Natural killer cell (primary cell): Measurements from ENCODE around the gene TTLL9. TPM values are rescaled to one million over a fixed set of nuclear protein-coding genes. Genes with fewer than 3 reads are reported as not detected.

Source experiments
- ATAC-seq, 3 donors: fragments of 150-1000 bp in 2 of 3; fragments of 200-7000 bp in 1 of 3; cut with Tn5 transposase; 1 replicate in 1 of 3; 2 replicates in 2 of 3; pipeline ENCODE4 v1.10.0; 2021; ENCODE audit warnings: mild to moderate bottlenecking in 2 of 3, moderate library complexity in 2 of 3
- DNase-seq, 2 donors: peaks; one replicate each; pipeline versions ENCODE4 v3.0.0 to v3.0.0-alpha.2; 2013 to 2021; ENCODE audit warnings: mixed read lengths in 1 of 2
- H3K27ac ChIP-seq: one replicate; pipeline ENCODE4 v1.5.1; 2013; ENCODE audit warnings: mild to moderate bottlenecking, low read length
- H3K27me3 ChIP-seq: one replicate; pipeline ENCODE4 v1.6.1; 2013; ENCODE audit warnings: low read length; ENCODE audit not compliant: control insufficient read depth, insufficient read depth
- H3K36me3 ChIP-seq: one replicate; pipeline ENCODE4 v1.6.1; 2013; ENCODE audit warnings: low read length; ENCODE audit not compliant: control insufficient read depth, insufficient read depth
- H3K4me1 ChIP-seq: one replicate; pipeline ENCODE4 v1.6.1; 2013; ENCODE audit warnings: low read length; ENCODE audit not compliant: control insufficient read depth, insufficient read depth
- H3K4me3 ChIP-seq: one replicate; pipeline ENCODE4 v1.5.1; 2013; ENCODE audit warnings: low read length
- H3K9me3 ChIP-seq: one replicate; pipeline ENCODE4 v1.6.1; 2013; ENCODE audit warnings: low read length; ENCODE audit not compliant: control insufficient read depth, insufficient read depth
- H3K27ac Mint-ChIP-seq, 2 donors: one replicate each; pipeline ENCODE4 v1.8.0; 2022; ENCODE audit warnings: mild to moderate bottlenecking in 2 of 2, mixed read lengths in 2 of 2, moderate library complexity in 1 of 2
- H3K27me3 Mint-ChIP-seq, 2 donors: one replicate each; pipeline ENCODE4 v1.8.0; 2022; ENCODE audit warnings: low read depth in 2 of 2, mixed read lengths in 2 of 2
- H3K36me3 Mint-ChIP-seq: one replicate; pipeline ENCODE4 v1.8.0; 2022; ENCODE audit warnings: mixed read lengths
- H3K4me1 Mint-ChIP-seq, 2 donors: one replicate each; pipeline ENCODE4 v1.8.0; 2022; ENCODE audit warnings: mixed read lengths in 2 of 2
- H3K4me3 Mint-ChIP-seq: one replicate; pipeline ENCODE4 v1.8.0; 2022; ENCODE audit warnings: mild to moderate bottlenecking, moderate library complexity, mixed read lengths
- H3K9me3 Mint-ChIP-seq, 2 donors: one replicate each; pipeline ENCODE4 v1.8.0; 2022; ENCODE audit warnings: mixed read lengths in 2 of 2
- WGBS: methylation state at CpG from one replicate; pipeline ENCODE4 v1.1.7; 2013; ENCODE audit warnings: missing lambda C conversion rate; ENCODE audit not compliant: insufficient coverage; 5-methylcytosine and 5-hydroxymethylcytosine counted together
- intact Hi-C: fragments of 100-400 bp; cut with micrococcal nuclease; formaldehyde crosslinking; loops from one replicate; pipeline ENCODE4 v1.14.2; 2022
- total RNA-seq, 4 donors: library from RNA; stranded (reverse); fragments of 120-200 nt in 1 of 4; gene quantifications; one replicate each; pipeline versions ENCODE4 v1.2.3 to v1.2.4, GENCODE V29; 2013 to 2022
- TF ChIP-seq, protein P1 (sequence below): fragments of 200-600 bp; IDR thresholded peaks from one replicate; pipeline ENCODE4 v1.8.0; 2022; ENCODE audit warnings: antibody characterized with exemption

TTLL9 gene
- total RNA-seq, 3 donors from 2014 or later (not counting 1 experiment from before 2014, with no cell fraction given), result not detected

DNA sequence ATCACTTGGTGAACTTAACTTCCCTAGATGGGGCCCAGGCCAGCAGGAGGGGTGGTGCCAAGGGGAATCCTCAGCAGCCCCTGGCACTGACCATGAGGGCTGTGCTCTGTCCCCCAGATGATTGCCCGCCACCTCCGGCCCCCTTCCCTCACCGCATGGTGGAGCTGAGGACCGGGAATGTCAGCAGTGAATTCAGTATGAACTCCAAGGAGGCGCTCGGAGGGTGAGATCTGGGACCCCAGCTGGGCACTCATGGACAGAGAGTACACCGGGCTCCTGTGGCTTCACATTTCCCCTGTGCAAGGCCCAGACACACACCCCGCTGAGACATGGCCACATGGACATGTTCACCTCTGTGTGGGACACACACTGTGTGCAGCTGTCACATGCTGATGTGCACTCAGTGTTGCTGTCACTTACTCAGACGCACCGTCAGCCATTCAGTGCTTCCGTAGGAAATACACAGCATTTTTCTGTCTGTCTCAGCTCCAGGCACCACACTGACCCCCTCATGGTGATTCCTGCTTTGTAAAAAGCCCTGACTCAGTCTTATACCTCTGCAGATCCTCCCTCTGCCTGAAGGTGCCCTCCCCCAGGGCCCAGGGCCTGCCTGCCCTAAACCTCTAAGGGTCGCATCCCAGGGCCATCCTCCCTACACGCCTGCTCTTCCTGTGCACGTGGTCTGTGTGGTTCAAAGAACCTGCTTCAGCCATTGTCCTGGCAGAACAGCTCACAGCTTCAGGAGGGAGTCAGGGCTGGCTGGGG lies 46.9 kb upstream of the TTLL9 start:
- Mint-ChIP-seq H3K4me1 (peaks cover 0 to 6% of the 10 kb centered on the region in 2 donors), H3K27me3 (peaks cover 0 to 4% of the 10 kb centered on the region in 2 donors), H3K4me3 (no peak overlapping the region), H3K27ac (no peak overlapping the region), H3K36me3 (no peaks in the 10 kb centered on the region), H3K9me3 (no peaks in the 10 kb centered on the region)
- ATAC-seq, result no peak
- H3K27me3 ChIP-seq, result no peaks in the 10 kb centered on the region
- no peak overlapping the region for H3K27ac ChIP-seq
- TF ChIP-seq, protein P1, sequence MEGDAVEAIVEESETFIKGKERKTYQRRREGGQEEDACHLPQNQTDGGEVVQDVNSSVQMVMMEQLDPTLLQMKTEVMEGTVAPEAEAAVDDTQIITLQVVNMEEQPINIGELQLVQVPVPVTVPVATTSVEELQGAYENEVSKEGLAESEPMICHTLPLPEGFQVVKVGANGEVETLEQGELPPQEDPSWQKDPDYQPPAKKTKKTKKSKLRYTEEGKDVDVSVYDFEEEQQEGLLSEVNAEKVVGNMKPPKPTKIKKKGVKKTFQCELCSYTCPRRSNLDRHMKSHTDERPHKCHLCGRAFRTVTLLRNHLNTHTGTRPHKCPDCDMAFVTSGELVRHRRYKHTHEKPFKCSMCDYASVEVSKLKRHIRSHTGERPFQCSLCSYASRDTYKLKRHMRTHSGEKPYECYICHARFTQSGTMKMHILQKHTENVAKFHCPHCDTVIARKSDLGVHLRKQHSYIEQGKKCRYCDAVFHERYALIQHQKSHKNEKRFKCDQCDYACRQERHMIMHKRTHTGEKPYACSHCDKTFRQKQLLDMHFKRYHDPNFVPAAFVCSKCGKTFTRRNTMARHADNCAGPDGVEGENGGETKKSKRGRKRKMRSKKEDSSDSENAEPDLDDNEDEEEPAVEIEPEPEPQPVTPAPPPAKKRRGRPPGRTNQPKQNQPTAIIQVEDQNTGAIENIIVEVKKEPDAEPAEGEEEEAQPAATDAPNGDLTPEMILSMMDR, result no peak
- peaks cover 7% of the 10 kb centered on the region for H3K4me1 ChIP-seq
- no peaks in the 10 kb centered on the region for H3K36me3 ChIP-seq
- H3K9me3 ChIP-seq, result no peaks in the 10 kb centered on the region
- DNase-seq, result no peak
- intact Hi-C loops, result loop anchor here (5.0 kb wide), 1 partner anchor 829 kb away; no protein-coding TSS in a partner anchor
- 73% methylated on average over 14 of the region's 14 CpGs for WGBS
- no peak overlapping the region for H3K4me3 ChIP-seq

DNA sequence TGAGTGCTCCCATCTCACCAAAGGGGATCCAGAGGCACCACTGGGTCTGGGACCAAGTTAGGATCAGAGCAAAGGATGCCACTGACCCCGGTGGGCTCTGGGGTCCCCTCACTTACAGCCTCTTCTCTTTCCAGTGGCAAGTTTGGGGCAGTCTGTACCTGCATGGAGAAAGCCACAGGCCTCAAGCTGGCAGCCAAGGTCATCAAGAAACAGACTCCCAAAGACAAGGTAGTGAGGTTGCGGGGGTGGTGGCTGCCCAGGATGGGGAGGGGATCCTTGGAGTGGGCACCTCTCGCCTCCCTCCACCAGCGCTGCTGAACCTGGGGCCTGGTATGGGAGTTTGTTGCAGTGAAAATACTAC lies 46.3 kb upstream of the TTLL9 start:
- Mint-ChIP-seq H3K4me3 (no peak overlapping the region), H3K27ac (no peak overlapping the region), H3K27me3 (peaks cover 0 to 4% of the 10 kb centered on the region in 2 donors), H3K4me1 (peaks cover 0 to 6% of the 10 kb centered on the region in 2 donors), H3K36me3 (no peaks in the 10 kb centered on the region), H3K9me3 (no peaks in the 10 kb centered on the region)
- intact Hi-C loops, result loop anchor here (5.0 kb wide), 1 partner anchor 828 kb away; no protein-coding TSS in a partner anchor
- TF ChIP-seq, protein P1, result no peak
- Histone ChIP-seq H3K4me3 (no peak overlapping the region), H3K27ac (no peak overlapping the region), H3K36me3 (no peaks in the 10 kb centered on the region), H3K4me1 (peaks cover 7% of the 10 kb centered on the region), H3K9me3 (no peaks in the 10 kb centered on the region), H3K27me3 (no peaks in the 10 kb centered on the region)
- no peak for DNase-seq
- no peak for ATAC-seq
- 94% methylated on average over 4 of the region's 4 CpGs for WGBS

DNA sequence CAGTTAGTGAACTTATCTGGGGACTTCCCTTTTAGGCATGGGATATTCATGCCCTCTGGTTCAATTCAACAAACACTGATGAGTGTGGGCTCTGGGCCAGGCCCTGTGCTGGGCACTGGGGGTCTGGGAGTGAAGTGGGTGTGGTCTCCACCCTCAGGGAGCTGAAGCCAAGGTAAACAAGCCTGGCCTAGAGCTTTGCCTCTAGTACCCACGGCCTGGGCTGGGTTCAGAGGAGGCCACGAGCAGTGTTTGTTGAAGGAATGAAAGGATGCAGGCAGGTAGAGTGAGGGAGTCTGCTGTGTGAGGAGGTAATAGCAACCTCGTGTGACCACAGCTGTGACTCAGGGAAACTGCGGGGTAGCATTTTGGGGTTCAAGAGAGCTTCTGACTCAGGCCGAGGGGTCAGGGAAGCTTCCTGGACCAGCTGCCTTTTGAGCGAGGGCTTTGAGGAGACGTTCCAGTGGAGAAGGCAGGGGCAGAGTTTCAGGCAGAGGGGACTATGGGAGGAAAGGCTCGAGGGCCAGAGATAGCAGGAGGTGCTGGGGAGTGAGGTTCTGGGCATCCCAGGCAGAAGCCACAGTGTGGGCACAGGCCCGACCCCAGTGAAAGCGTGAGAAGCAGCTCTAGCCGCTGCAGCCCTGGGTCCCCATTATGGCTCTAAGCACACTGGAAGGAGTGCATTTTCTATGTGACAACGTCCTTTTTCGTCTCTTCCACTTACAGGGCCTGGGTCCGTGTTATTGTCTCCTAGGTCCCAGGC lies 45.7 kb upstream of the TTLL9 start:
- DNase-seq, result no peak
- ATAC-seq, result no peak
- Histone ChIP-seq H3K36me3 (no peaks in the 10 kb centered on the region), H3K9me3 (no peaks in the 10 kb centered on the region), H3K4me1 (peaks cover 7% of the 10 kb centered on the region), H3K27me3 (no peaks in the 10 kb centered on the region), H3K4me3 (no peak overlapping the region), H3K27ac (no peak overlapping the region)
- WGBS, result 81% methylated on average over 14 of the region's 14 CpGs
- Mint-ChIP-seq H3K36me3 (no peaks in the 10 kb centered on the region), H3K27me3 (peaks cover 0 to 4% of the 10 kb centered on the region in 2 donors), H3K4me1 (peaks cover 0 to 6% of the 10 kb centered on the region in 2 donors), H3K9me3 (no peaks in the 10 kb centered on the region), H3K27ac (no peak overlapping the region), H3K4me3 (no peak overlapping the region)
- TF ChIP-seq, protein P1, result no peak
- intact Hi-C loops, result loop anchor here (5.0 kb wide), 1 partner anchor 828 kb away; no protein-coding TSS in a partner anchor
